ENCODE measurements around the gene C1D.

The C1D gene

DNA sequence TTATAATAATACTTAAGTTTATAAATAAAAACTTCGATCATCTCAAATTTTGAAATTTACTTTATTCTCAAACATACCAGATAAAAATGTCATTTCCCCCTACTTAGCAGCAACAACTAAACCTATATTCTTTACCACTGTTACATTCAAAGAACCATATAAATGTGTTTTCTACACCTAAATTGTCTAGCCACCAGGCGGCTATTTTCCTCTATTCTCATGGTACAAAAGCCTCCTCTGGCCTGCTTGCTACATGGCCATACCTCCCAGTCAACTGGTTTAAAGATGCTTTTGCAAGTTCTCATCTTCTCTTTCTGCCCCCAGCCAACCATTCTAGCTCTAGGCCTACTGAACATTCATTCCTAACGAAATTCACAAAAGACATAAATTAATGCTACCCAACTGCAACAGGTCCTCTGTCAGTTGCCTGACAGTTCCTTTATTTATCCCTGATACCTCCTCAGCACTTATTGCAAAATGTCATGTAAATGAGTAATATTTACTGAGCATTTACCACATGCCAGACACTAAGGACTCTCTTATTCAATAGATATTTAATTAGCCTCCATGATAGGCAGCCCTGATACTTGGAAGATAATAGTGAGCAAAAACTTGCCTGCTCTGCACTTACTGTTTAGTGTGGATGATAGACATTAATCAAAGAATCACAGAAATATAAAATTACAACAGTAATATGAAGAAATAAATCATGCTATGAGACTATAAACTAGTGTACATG, 5.0 kb downstream of the C1D start:
- DNase-seq = no peak

DNA sequence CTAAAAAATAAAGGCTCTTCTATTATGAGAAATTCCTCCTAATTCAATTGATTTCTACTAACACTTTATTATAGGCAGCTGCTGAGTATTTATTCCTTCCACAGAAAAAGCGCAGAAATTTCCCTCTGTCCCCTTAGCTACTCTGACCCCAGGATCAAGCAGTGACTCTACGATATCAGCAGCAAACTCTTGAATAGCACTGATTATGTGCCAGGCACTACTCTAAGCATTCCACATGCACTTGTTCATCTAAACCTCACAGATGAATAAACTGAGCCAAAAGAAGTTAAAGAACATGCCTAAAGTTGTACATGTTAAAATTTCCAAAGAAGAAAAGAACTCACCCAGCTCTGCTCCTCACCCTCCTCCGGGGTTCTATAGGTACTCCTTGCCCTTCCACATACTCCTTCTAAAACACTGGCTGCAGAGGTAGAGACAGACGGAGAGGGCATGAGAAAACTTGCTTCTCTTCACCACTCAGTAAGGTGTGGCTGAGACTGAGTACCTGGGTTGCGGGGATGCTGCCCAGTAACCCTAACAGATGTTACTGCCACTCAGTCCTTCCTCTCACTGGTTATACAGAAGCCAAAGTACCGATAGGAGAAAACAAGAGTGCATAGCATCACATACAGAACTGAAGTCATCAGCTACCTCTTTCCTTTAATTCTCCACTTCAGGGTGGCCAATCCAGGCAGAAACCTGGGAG, 9.9 kb downstream of the C1D start:
- no peak for DNase-seq

DNA sequence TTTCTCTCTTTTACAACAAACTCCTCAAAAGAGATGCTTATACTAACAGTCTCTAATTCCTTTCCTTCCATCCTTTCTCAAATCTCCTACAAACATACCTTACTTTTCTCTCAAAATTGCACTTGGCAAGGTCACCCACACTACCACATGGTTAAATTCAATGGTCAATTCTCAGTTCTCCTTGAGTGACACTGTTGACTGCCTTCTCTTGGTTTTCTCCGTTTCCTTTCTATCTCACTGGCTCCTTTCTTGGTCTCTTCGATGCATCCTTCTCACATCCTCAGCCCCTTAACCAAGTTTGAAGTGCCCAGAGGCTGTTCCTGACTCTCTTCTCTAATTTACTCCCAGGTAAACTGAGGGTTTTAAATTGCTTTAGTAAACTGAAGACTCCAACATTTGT, 12.5 kb downstream of the C1D start:
- DNase-seq = no peak

DNA sequence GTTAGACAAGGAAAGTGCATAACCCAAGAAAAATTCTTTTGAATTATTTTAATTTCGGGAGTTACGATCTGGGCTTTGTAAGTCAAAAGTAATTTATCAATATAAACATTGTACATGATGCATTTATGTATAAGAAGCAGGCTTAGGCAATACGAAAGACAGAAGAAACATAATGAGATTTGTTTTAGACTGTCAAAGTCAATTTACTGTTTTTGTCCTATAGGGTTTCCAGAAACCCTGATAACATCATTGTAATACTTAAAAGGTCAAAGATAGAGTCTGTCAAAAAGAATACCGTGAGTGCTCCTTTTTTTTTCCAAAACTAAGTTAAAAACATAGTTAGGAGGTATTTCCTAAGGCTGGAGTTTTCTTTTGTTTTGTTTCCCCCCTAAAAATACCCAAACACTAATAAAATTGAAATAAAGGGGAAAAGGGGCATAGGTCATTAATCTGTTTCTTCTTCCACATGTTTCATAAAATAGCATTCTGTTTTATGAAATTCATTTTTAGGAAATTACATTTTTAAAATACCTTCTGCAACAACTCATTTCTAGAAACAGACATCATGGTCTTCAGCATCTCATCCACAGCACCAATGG, 16.1 kb downstream of the C1D start:
- DNase-seq = no peak

DNA sequence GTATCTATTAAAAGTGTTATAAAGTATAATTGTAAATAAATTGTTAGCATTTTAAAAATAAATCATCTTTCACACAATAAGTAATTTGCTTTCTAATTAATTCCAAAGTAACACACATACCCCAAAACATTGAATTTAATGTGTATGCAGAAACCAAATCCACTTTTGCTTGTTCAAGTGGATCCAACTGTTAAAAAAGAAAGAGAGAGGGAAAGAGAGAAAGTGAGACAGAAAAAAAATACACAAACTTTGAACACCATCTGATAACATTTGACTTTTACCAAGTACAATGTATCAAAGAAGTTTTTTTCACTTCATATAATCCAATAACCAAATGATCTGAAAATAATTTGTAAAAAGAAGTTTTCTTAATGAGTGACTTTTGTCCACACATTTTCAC, 16.6 kb downstream of the C1D start:
- DNase-seq = no peak

DNA sequence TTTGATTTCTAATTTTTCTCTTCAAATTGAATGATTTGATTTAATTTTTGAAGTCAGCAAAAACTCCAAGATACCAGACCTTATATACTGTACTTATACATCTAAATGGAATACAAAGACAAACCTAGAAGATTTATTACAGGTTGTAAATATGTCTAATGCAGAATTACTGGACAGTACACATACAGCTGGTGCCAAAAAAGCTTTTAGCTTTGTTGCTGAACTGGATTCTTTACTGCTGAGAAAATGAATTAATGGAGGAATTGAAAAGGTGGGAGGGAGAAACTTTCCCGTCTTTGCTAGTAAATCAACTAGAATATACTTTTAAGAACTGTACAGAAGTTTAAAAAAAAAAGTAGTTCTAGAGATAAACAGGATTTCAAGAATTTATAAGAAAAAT, 17.5 kb downstream of the C1D start:
- DNase-seq = no peak

DNA sequence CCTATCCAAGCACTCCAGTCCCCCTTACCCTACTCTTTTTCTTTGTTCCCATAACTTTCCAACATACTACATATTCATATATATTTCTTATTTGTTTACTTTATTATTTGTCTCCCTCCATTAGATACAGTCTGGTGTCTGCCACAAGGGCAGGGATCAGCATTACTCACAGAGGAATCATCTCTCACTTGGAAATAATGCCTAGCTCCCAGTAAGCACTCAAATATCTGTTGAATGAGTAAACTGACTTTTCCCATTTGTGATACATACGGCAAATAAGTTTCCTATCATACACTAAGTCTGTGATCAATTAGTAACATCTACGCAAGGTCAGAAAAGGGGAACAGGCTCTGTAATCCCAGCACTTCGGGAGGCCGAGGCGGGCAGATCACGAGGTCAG, 18.7 kb downstream of the C1D start:
- no peak for DNase-seq

DNA sequence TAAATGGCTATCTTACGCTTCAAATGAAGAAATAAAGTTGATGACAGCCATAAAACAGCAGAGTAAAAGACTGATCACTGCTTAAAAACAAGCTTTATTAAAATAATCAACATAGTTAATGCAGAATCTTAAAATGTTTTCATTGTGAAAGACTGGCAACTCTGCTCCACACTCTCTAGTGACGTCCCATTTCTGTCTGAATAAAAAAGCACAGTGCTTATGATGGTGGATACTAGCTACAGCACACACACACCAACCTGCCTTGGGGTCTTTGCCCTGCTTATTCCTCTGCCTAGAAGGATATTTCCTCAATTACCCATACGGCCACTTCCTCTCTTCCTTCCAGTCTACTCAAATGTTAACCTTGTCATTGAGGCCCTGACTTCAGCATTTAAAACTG, 19.1 kb downstream of the C1D start:
- no peak for DNase-seq

DNA sequence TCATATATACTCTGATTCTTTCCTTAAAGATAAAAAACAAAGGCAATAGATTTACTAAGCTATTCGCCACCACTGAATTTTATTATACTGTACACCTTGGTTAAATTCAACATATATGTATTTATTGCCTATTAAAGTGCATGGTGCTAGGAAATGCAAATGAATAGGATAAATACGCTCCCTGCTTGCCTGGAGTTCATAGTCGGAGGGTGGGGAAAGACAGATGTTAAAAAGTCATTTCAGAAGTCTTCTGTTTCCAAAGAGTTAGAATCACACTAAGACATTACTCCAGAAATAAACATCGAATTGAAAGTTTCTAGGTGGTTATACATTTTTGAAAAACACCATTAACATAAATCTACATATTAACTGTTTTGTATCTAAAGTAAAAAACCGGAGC, 19.8 kb downstream of the C1D start:
- DNase-seq = no peak

DNA sequence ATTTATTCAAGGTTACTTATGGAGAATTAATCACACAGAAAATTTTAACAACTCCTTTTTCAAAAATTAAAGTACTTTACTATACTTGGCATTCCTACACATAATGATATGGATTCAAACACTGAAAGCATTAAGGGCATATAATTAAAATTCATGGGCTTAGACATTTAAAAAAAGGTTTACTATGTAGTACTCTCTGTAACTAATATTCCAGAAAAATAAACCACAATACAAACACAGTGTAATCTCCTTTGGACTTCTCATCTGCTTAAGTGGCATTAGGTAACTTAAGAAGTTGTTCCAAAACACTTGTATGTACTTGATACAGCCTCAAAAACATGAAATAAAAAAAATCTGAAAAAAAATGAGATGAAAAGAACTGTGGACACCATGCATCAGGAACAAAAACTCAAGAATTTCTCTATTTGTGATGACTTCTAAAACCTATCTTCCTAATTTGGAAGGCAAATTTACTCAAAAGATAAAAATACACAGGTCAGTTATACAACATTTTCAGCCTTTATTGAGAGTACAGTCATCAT, 21.0 kb downstream of the C1D start:
- DNase-seq = no peak

DNA sequence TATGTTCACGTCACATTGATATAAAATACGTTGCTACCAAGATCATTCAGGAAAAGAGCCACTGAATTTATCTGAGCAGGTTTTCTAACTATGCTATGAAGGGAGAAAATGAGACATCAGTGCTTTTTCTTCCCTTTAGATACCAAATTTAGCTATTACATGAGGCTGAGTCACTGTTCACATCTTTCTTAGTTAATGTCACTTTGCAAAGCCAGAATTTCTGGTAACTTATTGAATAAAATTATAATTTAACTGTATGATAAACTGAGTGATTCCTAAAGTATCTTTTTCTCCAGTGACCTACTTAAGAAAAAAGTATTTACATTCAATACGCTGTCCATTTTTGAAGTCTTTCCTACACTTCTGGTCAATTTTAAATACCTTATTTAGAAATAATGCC, 22.7 kb downstream of the C1D start:
- DNase-seq = no peak

DNA sequence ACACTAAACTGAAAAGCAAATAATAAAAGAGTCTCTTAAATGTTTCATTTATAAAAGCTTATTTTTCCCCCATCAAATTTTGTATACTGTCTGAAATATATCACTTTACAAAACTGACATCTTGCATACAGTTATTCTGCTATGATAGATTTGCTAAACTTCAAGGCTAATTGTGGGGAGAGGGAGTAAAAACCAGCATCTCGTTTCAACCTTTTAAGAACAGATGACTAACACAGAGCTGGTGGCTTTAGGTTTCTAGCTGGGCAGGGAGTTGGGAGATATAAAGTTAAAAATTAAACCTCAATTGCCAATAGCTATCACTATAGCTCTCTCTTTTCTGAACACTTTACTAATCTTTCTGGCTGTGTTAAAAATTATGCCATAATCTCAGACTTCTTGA, 23.5 kb downstream of the C1D start:
- DNase-seq = no peak

DNA sequence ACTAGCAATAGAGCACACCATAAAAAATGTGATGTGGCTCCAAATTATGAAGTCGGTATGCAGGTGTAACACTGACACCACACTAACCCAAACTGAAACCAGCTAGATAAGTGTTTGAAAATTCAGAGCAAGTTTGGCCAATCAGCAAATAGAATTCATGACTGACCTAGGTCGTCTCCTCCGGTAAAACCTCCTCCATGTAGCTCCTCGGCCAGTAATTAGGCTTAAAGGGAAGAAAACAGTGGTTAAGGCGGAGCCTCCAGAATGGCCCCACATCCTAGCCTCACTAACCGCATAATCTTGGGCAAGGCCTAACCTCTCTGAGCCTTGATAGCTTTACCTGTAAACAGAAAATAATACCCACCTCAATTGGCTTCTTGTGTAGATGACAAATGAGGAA, 30.1 kb downstream of the C1D start:
- no peak for DNase-seq

DNA sequence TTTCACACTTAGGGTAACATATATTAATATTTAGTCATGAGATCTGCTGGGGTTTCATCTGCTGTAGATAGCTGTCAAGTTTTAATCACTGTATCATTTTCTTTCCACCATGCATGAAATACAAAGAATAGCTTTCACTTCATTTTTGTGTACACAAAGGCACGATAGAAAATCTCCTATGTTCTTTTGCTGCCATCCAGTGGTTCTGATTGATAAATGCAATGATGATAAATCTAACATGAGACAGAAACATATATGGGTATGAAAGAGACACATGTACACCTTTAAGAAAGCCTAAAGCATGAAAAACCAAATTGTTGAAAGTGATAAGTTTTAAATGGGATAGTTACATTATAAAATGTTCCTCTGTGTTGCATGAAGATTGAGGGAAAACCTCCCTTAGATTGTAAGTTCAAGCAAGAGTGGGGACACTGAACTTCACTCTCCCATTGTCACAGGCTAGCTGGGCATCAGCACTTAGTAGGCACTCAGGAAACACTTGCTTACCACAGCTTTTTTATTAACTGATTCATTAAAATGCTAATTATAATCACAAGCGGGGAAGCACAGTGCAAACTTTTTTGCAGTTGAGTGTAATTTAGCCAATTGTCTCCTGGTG, 31.2 kb downstream of the C1D start:
- peak; percentile 22 for DNase-seq

DNA sequence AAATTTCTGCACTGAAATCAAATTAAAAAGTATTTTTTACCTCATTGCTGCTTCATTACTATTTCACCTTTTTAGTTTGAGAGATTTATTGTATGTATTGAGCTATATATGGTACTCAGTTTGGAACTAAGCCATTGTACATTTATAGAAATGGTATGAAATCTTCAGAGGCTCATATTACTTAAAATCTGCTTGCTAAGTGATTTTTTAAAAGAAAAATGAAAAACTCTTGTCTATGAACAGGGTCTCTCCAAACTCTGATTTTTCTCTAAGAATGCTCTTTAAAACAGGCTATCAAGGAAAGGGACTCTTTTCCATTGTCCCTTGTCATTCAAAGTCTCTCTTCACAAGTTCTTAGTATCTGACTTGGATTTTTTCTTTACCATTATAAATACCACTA, 31.8 kb downstream of the C1D start:
- DNase-seq = no peak

DNA sequence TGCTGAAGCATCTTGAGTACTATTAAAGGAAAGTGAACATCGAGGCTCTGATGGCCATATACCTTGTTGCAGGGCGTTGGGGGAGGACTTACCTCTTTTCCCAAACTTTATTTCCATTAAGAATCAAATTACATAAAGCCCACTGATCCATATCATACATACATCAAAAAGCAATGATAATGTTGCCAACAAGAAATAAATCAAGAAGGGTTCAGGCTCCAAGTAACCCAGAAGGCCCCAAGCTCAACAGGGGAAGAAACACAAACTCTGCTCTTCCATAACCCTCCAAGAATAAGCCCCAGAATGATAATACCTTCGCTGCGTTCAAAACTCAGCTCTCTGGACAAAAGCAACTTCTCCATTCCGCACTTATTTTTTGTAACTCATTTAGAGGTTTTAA, 32.3 kb downstream of the C1D start:
- DNase-seq = no peak

DNA sequence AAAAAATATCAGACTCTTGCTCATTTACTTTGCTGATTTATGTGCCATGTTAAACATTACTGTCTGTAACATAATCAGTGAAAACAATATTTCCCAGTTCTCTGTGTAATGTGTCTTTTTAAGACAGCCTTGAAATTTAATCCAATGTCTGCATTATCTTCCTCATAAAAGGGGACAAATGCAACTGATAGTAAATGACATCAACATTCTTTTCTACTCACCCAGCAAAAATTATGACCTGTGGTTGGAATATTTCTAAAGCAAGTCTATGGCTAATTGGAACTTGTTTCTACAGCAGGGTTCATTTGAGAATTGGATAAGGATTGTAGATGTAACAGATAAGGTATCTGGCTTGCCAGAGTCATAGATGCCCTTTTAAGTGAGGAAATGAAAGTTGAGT, 34.8 kb downstream of the C1D start:
- DNase-seq = no peak

DNA sequence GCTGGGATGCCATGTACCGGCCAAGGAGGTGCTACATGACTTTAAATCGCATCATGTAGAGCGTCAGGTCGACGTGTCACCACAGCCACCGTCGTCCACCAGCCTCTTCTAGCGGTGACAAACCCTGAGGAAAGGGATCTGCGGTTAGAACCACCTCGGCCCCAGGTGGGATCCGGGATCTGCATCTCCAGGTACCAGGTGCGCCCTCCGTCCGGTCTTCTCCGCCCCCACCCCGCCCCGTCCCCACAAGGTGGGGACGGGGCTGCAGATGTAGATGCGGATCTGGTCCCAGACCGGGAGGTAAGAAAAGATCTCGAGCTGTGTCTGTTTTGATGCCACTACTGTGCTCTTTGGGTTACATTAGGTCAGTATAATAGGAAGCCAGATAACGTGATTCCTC, 38.4 kb downstream of the C1D start:
- no peak for DNase-seq

DNA sequence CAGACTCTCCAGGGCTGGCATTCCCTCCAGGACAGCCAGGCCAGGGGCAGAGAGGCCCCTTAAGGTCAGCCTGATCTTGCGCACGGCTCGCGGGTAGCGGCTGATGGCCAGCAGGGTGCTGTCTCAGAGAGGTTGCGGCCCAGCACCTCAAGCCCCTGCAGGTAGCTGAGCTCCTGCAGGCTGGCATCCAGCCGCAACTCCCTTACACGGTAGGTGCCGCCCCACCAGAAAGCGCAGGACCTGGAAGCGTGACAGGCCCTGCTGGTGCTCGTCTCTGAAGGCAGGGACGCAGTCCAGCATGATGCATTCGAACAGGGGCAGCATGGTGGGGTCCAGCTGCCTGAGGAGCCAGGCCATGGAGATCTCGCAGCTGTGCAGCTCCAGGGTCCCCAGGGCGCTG, 38.9 kb downstream of the C1D start:
- DNase-seq = no peak

DNA sequence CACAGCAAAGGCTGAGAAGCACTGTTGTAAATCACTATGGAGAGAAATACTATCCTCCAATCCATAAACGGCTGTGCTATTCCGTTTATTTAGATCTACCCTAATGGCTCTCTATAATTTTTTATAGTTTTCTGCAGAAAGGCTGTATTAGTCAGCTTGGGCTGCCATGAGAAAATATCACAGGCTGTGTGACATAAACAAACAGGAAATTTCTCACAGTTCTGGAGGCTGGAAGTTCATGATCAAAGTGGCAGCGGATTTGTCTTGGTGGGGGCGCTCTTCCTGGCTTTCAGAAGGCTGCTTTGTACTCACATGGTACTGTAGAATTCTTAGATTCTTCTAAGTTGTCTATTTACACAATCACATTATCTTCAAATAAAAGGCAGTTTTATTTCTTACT, 44.1 kb downstream of the C1D start:
- DNase-seq = no peak

DNA sequence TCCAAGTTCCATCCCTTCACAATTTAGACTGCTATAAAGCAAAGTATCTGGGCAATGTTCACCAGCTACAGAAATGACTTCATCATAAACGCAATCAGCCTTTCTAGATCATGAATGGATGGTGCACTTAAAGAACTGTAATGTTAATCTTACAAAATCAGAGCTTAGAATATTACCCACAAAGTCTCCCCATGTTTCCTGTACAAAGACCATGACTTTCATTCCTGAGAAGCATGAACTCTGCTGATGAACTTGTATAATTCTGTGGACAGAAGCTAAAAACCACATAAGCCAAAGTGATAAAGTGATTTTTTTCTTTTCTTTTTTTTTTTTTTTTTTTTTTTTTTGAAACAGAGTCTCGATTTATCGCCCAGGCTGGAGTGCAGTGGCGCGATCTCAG, 53.3 kb downstream of the C1D start:
- DNase-seq = no peak

DNA sequence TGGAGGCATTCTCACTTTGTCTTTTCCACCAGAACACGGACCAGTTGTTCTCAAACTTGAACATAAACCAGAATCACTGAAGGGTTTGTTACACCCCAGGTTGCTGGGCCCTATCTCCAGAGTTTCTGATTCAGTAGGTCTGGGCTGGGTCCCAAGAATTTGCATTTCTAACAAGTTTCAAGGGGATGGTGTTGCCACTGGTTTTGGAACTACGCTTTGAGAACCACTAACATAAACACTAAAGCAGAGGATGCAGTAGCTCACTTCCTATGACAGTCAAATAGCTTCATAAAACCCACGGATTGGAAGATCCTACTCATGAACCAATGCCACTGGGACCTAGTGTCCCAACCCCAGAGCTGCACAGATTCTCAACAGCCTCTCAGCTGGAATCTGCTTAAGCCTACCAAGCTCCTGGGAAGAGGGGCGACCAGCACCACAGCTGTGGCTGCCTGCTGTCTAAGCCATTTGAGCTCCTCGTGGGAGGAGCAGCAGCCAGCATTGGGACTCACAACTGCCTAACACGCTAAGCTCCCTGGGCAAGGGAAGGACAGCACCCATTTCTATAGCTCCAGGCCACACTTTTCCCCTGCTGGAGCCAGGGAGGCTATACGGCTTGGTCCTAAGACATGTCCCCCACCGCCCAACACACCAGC, 62.5 kb downstream of the C1D start:
- DNase-seq = no peak

DNA sequence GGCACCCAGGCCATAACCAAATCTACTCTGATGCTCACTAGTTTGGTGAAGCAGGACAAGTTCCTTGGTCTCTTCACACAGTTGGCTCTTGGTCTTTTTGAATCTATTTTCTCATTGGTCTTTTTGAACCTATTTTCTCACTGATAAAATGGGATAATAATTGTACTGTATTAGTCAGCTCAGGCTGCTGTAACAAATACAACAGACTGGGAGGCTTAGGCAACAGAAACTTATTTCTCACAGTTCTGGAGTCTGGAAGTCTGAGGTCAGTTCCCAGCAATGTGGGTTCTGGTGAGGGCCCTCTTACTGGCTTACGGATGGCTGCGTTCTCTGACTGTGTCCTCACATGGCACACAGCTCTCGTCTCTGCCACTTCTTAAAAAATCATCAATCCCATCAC, 63.5 kb downstream of the C1D start:
- no peak for DNase-seq
